ENCODE data around the gene TSPAN2. TPM values are rescaled to one million over a fixed set of nuclear protein-coding genes. Genes with fewer than 3 reads are reported as not detected.

Gene TSPAN2
- polyA plus RNA-seq, 1 of the 3 experiments (the other 2 are of a cell fraction) = 0.23 TPM

DNA sequence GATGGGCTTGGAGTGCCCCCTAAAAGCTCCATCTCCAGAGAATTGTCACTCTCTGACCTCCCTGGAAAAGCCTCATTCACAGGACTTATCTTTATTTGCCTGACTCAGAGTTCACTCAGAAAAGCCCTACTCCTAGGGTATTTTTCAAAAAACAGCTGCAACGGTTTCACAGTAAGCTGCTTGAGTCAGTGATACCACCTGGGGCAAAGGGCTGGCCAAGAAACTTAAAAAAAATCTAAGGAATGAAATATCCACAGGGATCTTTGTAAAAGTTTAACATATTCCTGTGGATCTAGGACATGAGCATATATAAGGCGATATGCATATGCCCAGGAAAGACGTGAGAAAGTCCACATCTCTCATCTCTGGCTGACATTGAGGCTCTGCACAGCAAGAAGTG, 33.8 kb upstream of the TSPAN2 start (continued):
- TF ChIP-seq IRF3 (IDR thresholded peaks at IDR 0.05; ENCODE audit: low read depth, low read length) = no peak
- TF ChIP-seq, protein P1, sequence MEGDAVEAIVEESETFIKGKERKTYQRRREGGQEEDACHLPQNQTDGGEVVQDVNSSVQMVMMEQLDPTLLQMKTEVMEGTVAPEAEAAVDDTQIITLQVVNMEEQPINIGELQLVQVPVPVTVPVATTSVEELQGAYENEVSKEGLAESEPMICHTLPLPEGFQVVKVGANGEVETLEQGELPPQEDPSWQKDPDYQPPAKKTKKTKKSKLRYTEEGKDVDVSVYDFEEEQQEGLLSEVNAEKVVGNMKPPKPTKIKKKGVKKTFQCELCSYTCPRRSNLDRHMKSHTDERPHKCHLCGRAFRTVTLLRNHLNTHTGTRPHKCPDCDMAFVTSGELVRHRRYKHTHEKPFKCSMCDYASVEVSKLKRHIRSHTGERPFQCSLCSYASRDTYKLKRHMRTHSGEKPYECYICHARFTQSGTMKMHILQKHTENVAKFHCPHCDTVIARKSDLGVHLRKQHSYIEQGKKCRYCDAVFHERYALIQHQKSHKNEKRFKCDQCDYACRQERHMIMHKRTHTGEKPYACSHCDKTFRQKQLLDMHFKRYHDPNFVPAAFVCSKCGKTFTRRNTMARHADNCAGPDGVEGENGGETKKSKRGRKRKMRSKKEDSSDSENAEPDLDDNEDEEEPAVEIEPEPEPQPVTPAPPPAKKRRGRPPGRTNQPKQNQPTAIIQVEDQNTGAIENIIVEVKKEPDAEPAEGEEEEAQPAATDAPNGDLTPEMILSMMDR (IDR thresholded peaks at IDR 0.05) = no peak

GRCh38 chr1:115121793-115122192, 32.5 kb upstream of the TSPAN2 start:
- no peaks in the 10 kb centered on the region for H3K36me3 ChIP-seq (replicated peaks in 1 of 2; ENCODE audit: control insufficient read depth in 1 of 2, insufficient read depth in 2 of 2, low read length in 1 of 2)
- no peaks in the 10 kb centered on the region for H3K27me3 ChIP-seq (ENCODE audit: insufficient read depth)
- no peaks in the 10 kb centered on the region for H4K20me1 ChIP-seq (ENCODE audit: insufficient read depth)
- peaks cover 6% of the 10 kb centered on the region; the same call in 1 of the 2 replicates for H3K9me3 ChIP-seq
- no peak overlapping the region for H2AFZ ChIP-seq (ENCODE audit: low read depth)
- POLR2A ChIA-PET = interaction anchor here (0.6 kb wide), 1 partner anchor 131 kb away, joined by 3 read pairs; no protein-coding TSS in a partner anchor
- no peak for DNase-seq
- no peak overlapping the region for H3K27ac ChIP-seq (ENCODE audit: low read depth in 2 of 2, low read length in 1 of 2)
- H3K79me2 ChIP-seq (ENCODE audit: insufficient read depth) = no peaks in the 10 kb centered on the region
- no peak overlapping the region for H3K4me3 ChIP-seq (ENCODE audit: low read depth in 2 of 2, low read length in 1 of 2)
- no peaks in the 10 kb centered on the region for H3K9me2 ChIP-seq
- H3K9ac ChIP-seq = no peak overlapping the region
- no peaks in the 10 kb centered on the region for H3F3A ChIP-seq (replicated peaks; ENCODE audit: insufficient read depth)
- no peaks in the 10 kb centered on the region for H3K4me1 ChIP-seq (ENCODE audit: control insufficient read depth in 1 of 2, insufficient read depth in 2 of 2, low read depth in 1 of 2, low read length in 1 of 2)
- TF ChIP-seq SMC3 (IDR thresholded peaks at IDR 0.05; ENCODE audit: low read depth, low read length) (no peak), RCOR1 (IDR thresholded peaks at IDR 0.05; ENCODE audit: low read length) (no peak), RXRA (IDR thresholded peaks at IDR 0.05; ENCODE audit: borderline replicate concordance, low read depth) (no peak), USF1 (IDR thresholded peaks at IDR 0.05; ENCODE audit: borderline replicate concordance, low read depth) (no peak), GATA2 (CRISPR knock-in tag; IDR thresholded peaks at IDR 0.05) (no peak), CHD2 (IDR thresholded peaks at IDR 0.05; ENCODE audit: low read length, partially characterized antibody) (no peak), EP300 (IDR thresholded peaks at IDR 0.05; ENCODE audit: borderline replicate concordance in 1 of 2, low read depth in 1 of 2, low read length in 1 of 2) (no peak), POLR2AphosphoS5 (IDR thresholded peaks at IDR 0.05; ENCODE audit: low read depth, low read length) (no peak), FOXJ3 (CRISPR knock-in tag; IDR thresholded peaks at IDR 0.05) (no peak), RAD21 (IDR thresholded peaks at IDR 0.05; ENCODE audit: low read length) (no peak), GABPA (IDR thresholded peaks at IDR 0.05; ENCODE audit: low read depth) (no peak), TAF1 (IDR thresholded peaks at IDR 0.05; ENCODE audit: borderline replicate concordance, low read depth, low read length) (no peak), RFX5 (IDR thresholded peaks at IDR 0.05; ENCODE audit: low read length) (no peak), FOSL2 (IDR thresholded peaks at IDR 0.05; ENCODE audit: borderline replicate concordance, low read depth) (no peak), JUND (IDR thresholded peaks at IDR 0.05) (no peak)
- TF ChIP-seq, protein P1 (IDR thresholded peaks at IDR 0.05) = no peak
- TF ChIP-seq, protein P2, sequence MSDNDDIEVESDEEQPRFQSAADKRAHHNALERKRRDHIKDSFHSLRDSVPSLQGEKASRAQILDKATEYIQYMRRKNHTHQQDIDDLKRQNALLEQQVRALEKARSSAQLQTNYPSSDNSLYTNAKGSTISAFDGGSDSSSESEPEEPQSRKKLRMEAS (IDR thresholded peaks at IDR 0.05; ENCODE audit: low read depth) = no peak
- TF ChIP-seq, protein P3, sequence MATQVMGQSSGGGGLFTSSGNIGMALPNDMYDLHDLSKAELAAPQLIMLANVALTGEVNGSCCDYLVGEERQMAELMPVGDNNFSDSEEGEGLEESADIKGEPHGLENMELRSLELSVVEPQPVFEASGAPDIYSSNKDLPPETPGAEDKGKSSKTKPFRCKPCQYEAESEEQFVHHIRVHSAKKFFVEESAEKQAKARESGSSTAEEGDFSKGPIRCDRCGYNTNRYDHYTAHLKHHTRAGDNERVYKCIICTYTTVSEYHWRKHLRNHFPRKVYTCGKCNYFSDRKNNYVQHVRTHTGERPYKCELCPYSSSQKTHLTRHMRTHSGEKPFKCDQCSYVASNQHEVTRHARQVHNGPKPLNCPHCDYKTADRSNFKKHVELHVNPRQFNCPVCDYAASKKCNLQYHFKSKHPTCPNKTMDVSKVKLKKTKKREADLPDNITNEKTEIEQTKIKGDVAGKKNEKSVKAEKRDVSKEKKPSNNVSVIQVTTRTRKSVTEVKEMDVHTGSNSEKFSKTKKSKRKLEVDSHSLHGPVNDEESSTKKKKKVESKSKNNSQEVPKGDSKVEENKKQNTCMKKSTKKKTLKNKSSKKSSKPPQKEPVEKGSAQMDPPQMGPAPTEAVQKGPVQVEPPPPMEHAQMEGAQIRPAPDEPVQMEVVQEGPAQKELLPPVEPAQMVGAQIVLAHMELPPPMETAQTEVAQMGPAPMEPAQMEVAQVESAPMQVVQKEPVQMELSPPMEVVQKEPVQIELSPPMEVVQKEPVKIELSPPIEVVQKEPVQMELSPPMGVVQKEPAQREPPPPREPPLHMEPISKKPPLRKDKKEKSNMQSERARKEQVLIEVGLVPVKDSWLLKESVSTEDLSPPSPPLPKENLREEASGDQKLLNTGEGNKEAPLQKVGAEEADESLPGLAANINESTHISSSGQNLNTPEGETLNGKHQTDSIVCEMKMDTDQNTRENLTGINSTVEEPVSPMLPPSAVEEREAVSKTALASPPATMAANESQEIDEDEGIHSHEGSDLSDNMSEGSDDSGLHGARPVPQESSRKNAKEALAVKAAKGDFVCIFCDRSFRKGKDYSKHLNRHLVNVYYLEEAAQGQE (IDR thresholded peaks at IDR 0.05; ENCODE audit: low read depth, low read length) = no peak
- TF ChIP-seq, protein P4, sequence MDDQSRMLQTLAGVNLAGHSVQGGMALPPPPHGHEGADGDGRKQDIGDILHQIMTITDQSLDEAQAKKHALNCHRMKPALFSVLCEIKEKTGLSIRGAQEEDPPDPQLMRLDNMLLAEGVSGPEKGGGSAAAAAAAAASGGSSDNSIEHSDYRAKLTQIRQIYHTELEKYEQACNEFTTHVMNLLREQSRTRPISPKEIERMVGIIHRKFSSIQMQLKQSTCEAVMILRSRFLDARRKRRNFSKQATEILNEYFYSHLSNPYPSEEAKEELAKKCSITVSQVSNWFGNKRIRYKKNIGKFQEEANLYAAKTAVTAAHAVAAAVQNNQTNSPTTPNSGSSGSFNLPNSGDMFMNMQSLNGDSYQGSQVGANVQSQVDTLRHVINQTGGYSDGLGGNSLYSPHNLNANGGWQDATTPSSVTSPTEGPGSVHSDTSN (IDR thresholded peaks at IDR 0.05) = no peak
- CTCF ChIA-PET = interaction anchor here (1.7 to 7.6 kb wide), 3 partner anchors 9 to 347 kb away, joined by 5 to 36 read pairs (median 16); no protein-coding TSS in a partner anchor
- H3K4me2 ChIP-seq = no peak overlapping the region
